Adipose tissue (tissue), 3 donors: ENCODE data around the gene TTC9C. TPM values are rescaled to one million over a fixed set of nuclear protein-coding genes. Genes with fewer than 3 reads are reported as not detected.

ENCODE experiments used
- H3K27ac ChIP-seq: one replicate; pipeline ENCODE4 v1.5.1; 2013; ENCODE audit warnings: low read depth, low read length
- whole genome bisulfite sequencing, 3 donors: extraction: QIAGEN DNeasy Blood & Tissue Kit; methylation state at CpG; one replicate each; pipeline ENCODE4 v1.1.7; 2013; 5-methylcytosine and 5-hydroxymethylcytosine counted together
- polyA plus RNA-seq, 3 donors: library from polyadenylated mRNA; stranded (reverse); fragments of 200-250 nt; gene quantifications; one replicate each; pipeline ENCODE4 v1.2.3, GENCODE V29; 2013
- donor health status: healthy with polysubstance abuse.
- donor health status: Bipolar disorder and iron deficiency.
- donor health status: healthy.

The TTC9C gene
- polyA plus RNA-seq, 3 donors: 15.1 to 30.1 (median 16.2) TPM

GRCh38 chr11:62708392-62708791 is 19.9 kb upstream of the TTC9C start:
- 68 to 82% (median 73%) methylated on average over 5 of the region's 5 CpGs for WGBS, 3 donors
- H3K27ac ChIP-seq: no peak overlapping the region

GRCh38 chr11:62708793-62709192 is 19.5 kb upstream of the TTC9C start:
- no peak overlapping the region for H3K27ac ChIP-seq
- WGBS, 3 donors: 2 to 6% (median 4%) methylated on average over 7 of the region's 7 CpGs

GRCh38 chr11:62709247-62710000 is 18.9 kb upstream of the TTC9C start:
- peak overlapping the region; percentile 80 for H3K27ac ChIP-seq
- 0 to 5% (median 1%) methylated on average over 47 of the region's 47 CpGs for WGBS, 3 donors

GRCh38 chr11:62710001-62710345 is 18.3 kb upstream of the TTC9C start:
- 50 to 70% (median 51%) methylated on average over 7 of the region's 7 CpGs for WGBS, 3 donors
- peak overlapping the region; percentile 80 for H3K27ac ChIP-seq

- no peak overlapping the region for H3K27ac ChIP-seq
- 39 to 84% (median 79%) methylated on average over 6 of the region's 6 CpGs for WGBS, 3 donors
These were observed 15.9 kb upstream of the TTC9C start for GRCh38 chr11:62712276-62712812.

- WGBS, 3 donors: 20 to 63% (median 57%) methylated on average over 3 of the region's 3 CpGs
- H3K27ac ChIP-seq: no peak overlapping the region
These were observed 15.4 kb upstream of the TTC9C start for GRCh38 chr11:62712861-62713260.

GRCh38 chr11:62713343-62713742 is 14.9 kb upstream of the TTC9C start:
- WGBS, 3 donors: 30 to 93% (median 90%) methylated on average over 2 of the region's 2 CpGs
- no peak overlapping the region for H3K27ac ChIP-seq

GRCh38 chr11:62715150-62716130 is 12.8 kb upstream of the TTC9C start:
- WGBS, 3 donors: 87 to 93% (median 92%) methylated on average over 24 of the region's 24 CpGs
- H3K27ac ChIP-seq: no peak overlapping the region

GRCh38 chr11:62716206-62716605 is 12.1 kb upstream of the TTC9C start:
- no peak overlapping the region for H3K27ac ChIP-seq
- 76 to 93% (median 92%) methylated on average over 5 of the region's 5 CpGs for WGBS, 3 donors

- no peak overlapping the region for H3K27ac ChIP-seq
- WGBS, 3 donors: 68 to 93% (median 89%) methylated on average over 11 of the region's 11 CpGs
These were observed 11.5 kb upstream of the TTC9C start for GRCh38 chr11:62716816-62717215.

GRCh38 chr11:62719302-62719978 is 8.8 kb upstream of the TTC9C start:
- 82 to 84% (median 83%) methylated on average over 2 of the region's 2 CpGs for WGBS, 3 donors
- H3K27ac ChIP-seq: no peak overlapping the region

- 61 to 76% (median 74%) methylated on average over 7 of the region's 7 CpGs for WGBS, 3 donors
- H3K27ac ChIP-seq: no peak overlapping the region
These were observed 6.3 kb upstream of the TTC9C start for GRCh38 chr11:62721994-62722393.

- H3K27ac ChIP-seq: no peak overlapping the region
- 23 to 60% (median 58%) methylated on average over 8 of the region's 8 CpGs for WGBS, 3 donors
These were observed 4.1 kb upstream of the TTC9C start for GRCh38 chr11:62724171-62724570.

- WGBS, 3 donors: 1 to 4% (median 2%) methylated on average over 7 of the region's 7 CpGs
- H3K27ac ChIP-seq: no peak overlapping the region
These were observed 2.6 kb upstream of the TTC9C start for GRCh38 chr11:62725646-62726045.

GRCh38 chr11:62726156-62726914 is 2.0 kb upstream of the TTC9C start:
- 0 to 1% (median 0%) methylated on average over 48 to 51 of the region's 51 CpGs for WGBS, 3 donors
- peak overlapping the region; percentile 86 for H3K27ac ChIP-seq

- WGBS, 3 donors: 0% methylated on average over 18 to 37 of the region's 37 CpGs
- H3K27ac ChIP-seq: peak overlapping the region; percentile 86
These were observed 1.4 kb upstream of the TTC9C start for GRCh38 chr11:62726915-62727164.

- peak within 1 kb of the TSS; percentile 86 for H3K27ac ChIP-seq
- WGBS, 3 donors: 0 to 1% (median 0%) methylated on average over 58 to 72 of the region's 72 CpGs
These were observed 968 bp upstream of the TTC9C start, which contains the start of gene HNRNPUL2 for GRCh38 chr11:62727165-62727871. TSS of gene HNRNPUL2 (minus strand) at chr11:62727457. CDS start at chr11:62727156, 301 bp downstream.

GRCh38 chr11:62727872-62728170 is 465 bp upstream of the TTC9C start:
- 0 to 1% (median 0%) methylated on average over 20 of the region's 20 CpGs for WGBS, 3 donors
- no peak overlapping the region for H3K27ac ChIP-seq
